HG03378 (cell line): Measurements from ENCODE around the gene VWA3A.
"Not testable (repeated sequence)": the region's sequence is repeated elsewhere in the genome, so short reads cannot be mapped to it uniquely, and the experiment has no call there.

Experiments
- ATAC-seq: cut with Tn5 transposase; IDR thresholded peaks from one replicate; pipeline ENCODE4 v1.9.1; 2021; ENCODE audit warnings: mild to moderate bottlenecking, moderate library complexity; ENCODE audit not compliant: unreplicated experiment

VWA3A gene

DNA sequence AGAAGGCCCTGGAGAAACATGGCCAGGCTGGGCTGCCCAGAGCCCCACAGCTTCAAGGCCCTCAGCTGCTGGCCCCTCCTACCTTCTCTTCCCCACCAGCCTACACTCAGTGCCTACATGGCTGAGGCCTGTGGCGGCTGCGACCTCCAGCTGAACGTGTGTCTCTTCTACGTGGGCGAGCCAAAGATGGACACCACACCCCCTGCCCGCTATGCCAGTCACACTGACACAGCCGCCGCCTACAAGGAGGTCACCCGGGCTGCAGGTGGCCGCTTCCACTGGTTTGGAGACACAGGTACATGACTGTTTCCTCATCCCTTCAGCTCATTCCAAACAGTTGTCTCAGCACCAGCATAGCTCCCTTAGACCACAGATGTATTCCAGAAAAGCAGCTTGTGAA lies 40.5 kb downstream of the VWA3A start:
- ATAC-seq: no peak

DNA sequence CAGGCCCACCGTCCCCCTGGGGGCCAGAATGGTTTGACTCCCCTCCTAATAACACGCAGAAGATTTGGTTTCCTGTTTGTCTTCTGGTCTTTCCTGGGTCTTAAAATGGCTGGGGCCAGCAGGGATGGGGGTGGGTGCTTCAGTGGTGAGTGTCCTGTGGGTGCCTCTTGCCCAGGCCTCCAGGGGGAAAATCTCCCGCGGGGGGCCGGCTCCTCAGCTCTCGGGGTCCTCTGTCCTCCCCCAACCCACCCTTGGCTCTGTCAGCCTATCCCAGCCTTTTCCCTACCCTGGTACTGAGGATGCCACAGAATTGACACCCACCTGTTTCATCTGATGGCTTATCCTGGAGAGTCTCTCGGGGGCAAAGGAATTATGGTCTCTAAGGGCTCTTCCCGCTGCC lies 46.1 kb downstream of the VWA3A start:
- no peak for ATAC-seq

DNA sequence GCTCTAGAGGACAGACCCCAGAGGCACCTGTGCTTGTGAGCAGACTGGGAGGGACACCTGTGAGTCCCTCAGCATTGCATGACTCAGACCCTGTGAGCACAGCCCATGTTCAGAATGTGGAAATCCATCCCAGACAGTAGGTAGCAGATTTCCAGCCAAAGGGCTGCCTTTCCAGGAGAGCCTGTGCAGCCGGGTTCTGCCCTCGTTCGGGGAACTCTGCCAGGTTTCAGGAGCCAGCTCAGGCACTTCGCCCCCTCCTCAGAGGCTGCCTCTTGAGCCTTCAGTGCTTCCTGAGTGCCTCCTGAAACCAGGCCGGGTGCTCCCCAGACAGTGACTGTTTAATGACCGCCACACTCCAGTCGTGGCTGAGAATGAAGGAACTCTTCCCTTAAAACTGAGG lies 46.7 kb downstream of the VWA3A start:
- no peak for ATAC-seq

DNA sequence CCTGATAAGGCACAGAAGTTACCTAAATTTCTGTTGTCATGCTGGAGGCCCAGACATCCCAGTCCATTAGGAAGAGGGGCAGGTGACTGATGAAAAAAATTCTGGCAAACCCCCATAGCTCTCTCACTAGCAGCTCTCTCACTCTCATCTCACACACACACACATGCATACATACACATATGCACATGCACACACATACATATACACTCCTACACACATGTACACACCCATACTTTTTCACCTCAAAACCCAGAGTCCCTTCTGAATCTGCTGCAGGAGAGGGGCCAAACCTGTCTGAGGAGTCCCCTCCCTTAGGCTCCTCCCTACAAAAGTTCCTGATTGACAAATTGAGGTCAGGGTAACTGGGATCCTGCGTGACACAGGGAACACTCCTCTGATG lies 47.4 kb downstream of the VWA3A start:
- no peak for ATAC-seq

DNA sequence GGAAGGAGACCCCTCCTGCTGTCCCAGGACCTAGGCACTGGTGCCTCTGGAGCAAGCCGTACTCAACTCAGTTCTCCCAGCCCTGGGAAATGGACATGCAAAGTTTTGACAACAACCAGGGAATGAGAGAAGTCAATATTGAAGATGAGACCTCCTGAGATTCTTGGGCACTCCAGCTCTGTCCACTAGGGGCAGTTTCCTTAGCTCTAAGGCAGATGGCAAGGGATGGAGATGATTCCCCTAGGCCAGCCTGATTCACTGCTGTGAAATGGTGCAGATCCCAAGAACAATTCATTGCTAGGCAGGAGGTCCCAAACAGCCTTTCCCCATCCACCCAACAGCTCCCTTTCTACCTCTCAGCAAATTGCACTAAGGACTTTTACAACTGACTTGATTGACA lies 49.4 kb downstream of the VWA3A start:
- no peak for ATAC-seq

DNA sequence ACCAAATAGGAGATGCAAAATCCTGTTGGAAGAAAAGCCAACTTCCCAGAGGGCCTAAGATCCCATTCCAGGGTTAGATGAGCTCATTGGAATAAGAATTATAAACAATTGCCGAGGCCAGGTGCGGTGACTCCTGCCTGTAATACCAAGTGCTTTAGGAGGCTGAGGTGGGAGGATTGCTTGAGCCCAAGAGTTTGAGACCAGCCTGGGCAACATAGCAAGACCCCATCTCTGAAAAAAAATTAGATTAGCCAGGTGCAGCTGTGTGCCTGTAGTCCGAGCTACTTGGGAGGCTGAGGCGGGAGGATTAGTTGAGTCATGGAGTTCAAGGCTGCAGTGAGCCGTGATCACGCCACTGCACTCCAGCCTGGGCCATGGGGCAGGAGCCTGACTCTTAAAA lies 52.2 kb downstream of the VWA3A start:
- ATAC-seq: no peak

DNA sequence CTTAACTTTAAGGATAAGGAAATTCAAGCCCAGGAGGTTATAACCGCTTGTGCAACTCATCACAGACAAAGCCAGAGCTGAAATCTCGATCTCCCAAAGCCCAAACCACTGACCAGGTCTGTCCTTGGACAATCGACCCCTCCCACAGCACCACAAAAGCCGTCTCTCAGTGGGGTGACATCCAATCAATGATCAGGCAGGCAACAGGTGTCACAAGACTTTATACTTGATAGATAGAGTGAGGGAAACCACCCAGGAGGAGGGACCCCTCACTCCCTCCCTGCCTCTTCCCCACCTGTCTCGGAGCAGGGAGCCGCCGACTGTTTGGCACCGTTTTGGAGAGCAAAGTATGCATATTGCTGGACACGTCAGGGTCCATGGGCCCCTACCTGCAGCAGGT lies 55.5 kb downstream of the VWA3A start:
- ATAC-seq: no peak

DNA sequence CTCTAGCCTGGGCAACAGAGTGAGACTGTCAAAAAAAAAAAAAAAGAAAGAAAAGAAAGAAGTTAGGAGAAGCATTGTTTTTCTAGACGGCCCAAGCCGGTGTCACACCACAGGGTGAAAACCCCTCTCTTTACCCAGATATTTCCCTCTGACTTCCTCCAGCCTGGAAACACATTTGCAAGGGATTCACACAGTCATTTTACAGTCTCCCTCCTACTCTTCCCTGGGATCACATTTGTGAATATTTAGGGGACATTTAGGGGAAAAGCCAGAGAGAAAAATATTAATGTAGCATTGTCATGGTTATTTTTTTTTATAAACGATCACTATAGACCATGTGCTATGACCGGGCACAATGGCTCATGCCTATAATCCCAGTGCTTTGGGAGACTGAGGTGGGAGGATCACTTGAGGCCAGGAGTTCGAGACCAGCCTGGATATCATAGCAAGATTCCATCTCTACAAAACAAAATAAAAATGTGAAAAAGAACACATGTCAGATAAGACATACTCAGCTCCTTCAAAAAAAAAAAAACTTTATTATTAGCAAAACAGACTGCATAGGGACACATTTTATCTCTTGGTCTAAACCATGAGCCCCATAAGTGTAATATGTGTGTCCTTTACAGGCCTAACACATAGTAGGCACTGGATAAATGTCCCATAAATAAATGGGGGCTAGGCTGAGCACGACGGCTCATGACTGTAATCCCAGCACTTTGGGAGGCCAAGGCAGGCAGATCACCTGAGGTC lies 59.1 kb downstream of the VWA3A start:
- ATAC-seq: no peak

DNA sequence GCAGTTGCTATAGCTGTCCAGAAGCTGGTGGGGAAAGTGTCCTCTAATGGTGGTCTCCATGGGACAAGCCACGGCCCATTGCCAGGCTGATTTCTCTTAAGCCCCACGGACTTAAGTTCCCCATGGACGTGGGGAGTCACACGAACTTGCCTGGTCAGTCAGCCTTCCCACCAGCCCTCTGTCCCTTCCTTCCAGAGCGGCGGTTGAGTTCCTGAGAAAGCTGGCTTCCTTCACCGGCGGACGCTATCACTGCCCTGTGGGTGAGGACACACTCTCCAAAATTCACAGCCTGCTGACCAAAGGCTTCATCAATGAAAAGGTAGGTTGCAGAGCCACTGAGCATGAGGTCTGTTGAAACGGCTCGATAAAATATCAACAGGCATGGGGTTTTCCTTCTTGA lies 60.0 kb downstream of the VWA3A start:
- ATAC-seq: no peak

DNA sequence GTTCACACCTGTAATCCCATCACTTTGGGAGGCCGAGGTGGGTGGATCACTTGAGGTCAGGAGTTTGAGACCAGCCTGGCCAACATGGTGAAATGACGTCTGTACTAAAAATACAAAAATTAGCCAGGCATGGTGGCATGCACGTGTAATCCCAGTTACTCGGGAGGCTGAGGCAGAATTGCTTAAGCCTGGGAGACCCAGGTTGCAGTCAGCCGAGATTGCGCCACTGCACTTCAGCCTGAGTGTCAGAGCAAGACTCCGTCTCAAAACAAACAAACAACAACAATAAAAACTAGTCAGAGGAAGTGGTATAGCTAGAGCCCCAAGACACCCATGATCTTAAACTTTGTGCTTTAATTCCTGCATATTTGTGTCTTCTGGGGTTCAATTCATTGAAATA lies 60.7 kb downstream of the VWA3A start:
- not testable (repeated sequence) for ATAC-seq

DNA sequence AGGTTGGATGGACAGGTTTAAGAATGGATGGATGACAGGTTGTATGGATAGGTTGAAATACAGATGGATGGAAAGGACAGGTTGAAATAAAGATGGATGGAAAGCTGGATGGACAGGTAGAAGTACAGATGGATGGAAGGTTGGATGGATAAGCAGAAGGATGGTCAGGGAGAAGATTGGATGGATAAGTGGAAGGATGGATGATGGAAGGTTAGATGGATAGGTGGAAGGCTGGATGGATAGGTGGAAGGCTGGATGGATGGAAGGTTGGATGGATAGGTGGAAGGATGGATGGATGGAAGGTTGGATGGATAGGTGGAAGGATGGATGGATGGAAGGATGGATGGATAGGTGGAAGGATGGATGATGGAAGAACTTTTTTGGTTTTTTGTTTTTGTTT lies 69.1 kb downstream of the VWA3A start:
- no peak for ATAC-seq

DNA sequence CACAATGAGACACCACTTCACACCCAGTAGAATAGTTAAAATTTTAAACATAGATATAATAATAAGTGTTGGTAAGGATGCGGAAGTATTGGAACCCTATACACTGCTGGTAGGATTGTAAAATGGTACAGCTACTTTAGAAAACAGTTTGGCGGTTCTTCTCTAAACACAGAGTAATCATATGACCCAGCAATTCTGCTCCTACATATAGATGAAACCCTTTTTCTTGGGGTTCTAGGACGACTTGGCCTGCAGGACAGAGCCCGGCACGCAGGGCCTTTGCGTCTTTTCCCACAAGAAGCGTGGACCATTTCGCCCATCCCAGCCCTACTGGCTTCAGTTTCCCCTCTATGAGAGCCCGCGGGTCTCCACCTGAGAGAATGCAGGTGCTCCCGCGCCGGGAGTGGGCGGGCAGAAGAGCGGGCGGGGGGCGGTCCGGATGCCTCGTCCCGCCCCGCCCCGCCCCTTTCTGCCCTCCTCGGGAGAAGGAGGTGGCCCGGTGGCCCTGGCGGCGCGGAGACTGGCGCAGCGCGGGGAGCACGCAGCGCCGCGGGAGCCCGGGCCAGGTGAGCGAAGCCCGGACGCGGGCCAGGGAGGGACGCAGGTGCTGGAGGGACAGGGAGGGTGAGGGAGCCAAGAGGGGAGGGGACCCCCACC lies 69.8 kb downstream of the VWA3A start, which contains the start of gene SDR42E2:
SDR42E2 (plus strand) TSS at position 508 of the 657 bp plus-strand sequence. CDS start 3,077 bp downstream, outside the sequence.
- no peak for ATAC-seq

DNA sequence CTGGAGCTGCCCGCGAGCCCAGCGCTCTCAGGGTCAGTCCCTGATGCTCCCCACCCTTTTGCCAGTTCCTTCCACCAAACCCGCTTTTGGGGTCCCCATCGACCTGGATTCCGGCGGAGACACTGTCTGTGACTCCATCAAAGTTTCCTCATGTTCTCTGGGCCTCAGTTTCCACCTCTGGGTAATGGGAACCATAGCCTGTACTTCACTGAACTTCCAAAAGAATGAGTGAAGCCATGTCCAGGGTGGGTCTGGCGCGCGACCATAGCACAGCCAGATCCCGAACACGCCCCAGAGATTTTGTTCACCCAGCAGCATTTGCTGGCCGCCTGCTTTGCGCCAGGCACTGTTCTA lies 70.3 kb downstream of the VWA3A start:
- no peak for ATAC-seq

DNA sequence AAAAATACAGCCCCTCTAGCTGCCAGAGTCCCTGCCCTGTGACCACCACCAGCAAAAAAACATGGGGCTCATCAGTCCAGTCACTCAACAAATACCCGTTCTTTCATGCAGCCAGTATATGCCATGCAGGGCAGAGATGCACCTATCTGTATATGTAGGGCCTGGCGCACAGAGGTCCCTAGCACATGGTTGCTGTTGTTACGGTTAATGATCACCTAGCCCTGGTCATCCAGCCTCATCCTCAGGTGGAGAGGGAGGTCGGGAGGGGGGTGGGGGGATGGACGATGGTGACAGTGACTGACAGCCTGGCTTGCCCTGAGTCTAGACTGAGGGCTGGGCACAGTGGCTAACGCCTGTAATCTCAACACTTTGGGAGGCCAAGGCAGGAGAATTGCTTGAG lies 71.5 kb downstream of the VWA3A start:
- no peak for ATAC-seq

DNA sequence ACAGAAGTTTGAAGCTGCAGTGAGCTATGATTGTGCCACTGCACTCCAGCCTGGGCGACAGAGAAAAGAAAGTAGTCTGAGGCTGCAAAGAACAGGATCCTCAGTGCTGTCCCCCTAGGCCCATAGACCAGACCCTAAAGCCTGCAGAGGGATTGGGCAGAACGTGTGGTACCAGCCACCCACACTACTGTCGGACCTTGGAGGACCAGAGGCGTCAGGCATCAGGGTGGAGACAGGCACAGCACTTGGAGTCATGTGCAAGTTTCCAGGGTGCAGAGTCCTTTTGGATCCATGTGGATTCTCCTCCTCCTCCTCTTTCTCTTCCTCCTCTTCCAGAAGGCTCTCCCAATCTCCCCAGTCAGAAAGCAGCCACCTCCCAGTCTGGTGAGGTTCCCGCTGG lies 72.1 kb downstream of the VWA3A start:
- ATAC-seq: no peak

DNA sequence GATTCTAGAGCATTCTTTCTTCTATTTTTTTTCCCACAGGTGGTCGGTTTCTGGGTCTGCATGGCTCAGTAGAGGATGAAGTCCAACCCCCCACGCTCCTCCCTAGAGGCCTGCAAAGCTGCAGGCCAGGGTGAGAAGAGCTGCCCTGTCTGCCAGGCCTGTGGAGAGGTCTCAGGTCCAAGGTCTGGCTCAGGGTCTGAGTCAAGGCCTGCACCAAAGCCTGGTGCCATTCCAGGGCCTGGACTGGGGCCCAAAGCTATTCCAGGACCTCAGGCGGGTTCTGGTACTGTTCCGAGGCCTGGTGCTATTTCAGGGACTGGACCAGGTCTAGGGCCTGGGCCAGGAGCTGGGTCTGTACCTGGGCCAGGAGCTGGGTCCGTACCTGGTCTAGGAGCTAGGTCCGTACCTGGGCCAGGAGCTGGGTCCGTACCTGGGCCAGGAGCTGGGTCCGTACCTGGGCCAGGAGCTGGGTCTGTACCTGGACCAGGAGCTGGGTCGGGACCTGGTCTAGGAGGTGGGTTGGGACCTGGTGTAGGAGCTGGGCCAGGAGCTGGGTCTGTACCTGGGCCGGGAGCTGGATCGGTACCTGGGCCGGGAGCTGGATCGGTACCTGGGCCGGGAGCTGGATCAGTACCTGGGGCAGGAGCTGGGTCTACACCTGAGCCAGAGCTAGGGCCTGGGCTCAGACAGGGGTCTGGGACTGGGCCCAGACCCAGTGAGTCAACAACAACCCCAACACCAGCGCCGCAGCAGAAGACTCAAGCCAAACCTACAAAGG lies 73.4 kb downstream of the VWA3A start:
- ATAC-seq: no peak

DNA sequence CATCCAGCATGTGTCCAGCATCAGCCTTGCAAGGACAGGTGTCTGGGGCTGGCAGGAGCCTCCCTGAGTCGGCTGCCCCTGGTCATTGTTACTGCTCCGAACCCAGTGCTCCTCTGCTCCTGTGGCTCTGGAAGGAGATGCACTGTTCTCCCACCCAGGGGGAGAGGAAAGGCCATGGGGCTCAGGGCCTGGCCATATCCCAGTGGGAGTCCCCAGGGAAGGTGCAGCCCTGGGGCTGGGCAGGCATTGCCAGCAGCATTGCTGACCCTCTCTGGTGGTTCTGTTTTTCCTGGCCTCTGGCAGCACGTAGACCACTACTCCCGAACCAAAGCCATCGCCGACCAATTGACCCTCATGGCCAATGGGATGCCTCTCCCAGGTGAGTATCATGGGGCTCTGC lies 79.6 kb downstream of the VWA3A start:
- ATAC-seq: no peak

DNA sequence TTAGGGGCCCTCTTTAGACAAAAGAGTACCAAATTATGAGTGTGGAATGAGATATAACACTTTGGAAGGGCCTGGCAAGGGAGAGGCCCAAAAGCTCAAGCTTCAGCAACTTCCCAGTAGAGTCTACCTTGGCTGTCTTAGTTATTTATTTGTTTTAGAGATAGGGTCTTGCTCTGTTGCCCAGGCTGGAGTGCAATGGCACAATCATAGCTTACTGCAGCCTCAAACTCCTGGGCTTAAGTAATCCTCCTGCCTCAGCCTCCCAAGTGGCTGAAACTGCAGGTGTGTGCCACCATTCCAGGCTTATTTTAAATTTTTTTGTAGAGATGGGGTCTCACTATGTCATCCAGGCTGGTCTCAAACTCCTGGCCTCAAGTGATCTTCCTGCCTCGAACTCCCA lies 80.3 kb downstream of the VWA3A start:
- not testable (repeated sequence) for ATAC-seq

DNA sequence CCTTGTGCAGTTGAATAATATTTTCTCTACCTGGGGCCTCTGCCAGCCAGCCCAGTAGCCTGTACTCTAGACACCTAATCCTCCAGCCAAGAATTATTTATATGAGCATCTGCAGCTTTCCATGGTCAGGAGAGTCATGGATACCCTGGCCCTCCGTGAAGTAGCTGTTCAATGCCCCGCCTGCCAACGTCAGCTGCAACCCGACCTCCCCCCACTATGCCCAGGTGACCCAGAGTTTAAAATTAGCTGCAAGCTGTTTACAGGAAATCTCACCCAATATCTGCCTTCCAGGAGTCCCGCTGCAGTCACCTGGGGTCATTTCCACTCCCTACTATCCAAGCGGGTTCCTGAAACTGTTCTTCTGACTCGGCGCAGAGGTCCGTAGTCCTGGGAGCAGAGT lies 82.3 kb downstream of the VWA3A start:
- ATAC-seq: no peak

DNA sequence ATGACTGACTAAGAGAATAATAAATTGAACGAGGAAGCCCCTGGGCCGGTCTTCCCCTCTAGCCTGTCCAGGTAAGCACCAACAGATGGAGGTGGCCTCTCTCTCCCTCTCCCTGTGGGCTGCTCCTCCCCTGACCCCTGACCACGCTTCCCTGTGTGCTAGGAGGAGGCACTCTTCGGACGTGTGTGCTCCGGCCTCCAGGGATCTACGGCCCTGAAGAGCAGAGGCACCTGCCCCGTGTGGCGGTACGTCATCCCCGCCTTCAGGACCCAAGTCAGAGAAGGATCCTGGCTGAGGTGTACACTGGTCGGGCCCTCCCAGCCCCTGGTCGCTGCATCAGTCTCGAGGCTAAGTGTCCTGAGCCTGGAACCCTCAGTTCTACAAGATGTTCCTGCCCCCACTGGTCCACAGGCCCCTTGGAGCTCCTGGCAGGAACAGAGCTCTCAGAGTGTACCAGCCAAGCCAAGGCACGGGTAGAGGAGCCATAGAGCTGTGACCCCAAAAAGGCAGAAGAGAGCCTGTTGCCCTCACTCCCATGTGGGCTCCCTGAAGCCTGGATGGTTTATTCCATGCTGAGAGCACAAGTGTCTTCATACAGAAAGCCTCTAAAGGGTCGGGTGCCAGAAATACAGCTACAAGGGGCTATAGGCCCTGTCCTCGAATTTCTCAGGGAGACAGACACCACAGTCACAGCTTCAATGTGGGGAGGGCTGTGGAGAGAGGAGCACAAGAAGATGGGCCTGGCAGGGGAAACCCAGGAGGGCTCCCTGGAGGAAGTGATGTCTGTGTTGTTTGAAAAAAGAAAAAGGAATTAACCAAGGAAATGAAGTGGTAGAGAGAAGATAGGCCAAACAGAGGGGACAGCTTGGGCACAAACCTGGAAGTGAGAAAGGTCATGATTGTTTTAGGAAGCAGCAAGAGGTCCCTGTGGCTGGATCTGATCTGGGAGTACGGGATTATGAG lies 85.9 kb downstream of the VWA3A start:
- no peak for ATAC-seq

DNA sequence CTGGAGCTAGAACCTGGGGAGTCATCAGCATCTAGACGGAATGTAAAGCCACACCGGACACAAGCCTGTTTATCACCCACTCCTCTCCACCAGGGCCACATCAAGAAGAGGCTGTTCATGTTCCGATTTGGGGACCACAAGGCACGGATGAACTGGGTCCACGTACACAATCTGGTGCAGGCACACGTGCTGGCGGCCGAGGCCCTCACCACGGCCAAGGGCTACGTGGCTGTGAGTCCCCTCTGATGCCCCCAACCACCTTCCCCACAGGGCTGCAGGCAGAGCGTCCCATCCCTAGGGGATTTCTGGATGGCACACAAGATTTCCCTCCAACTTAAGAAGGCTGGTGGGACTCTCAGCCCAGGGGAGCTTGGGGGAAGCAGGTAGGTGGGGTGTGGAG lies 89.1 kb downstream of the VWA3A start:
- ATAC-seq: no peak
